Natural killer cell (primary cell): ENCODE measurements around the gene RSPRY1. TPM values are rescaled to one million over a fixed set of nuclear protein-coding genes. Genes with fewer than 3 reads are reported as not detected.

Source experiments
- ATAC-seq, 3 donors: fragments of 150-1000 bp in 2 of 3; fragments of 200-7000 bp in 1 of 3; cut with Tn5 transposase; 1 replicate in 1 of 3; 2 replicates in 2 of 3; pipeline ENCODE4 v1.10.0; 2021; ENCODE audit warnings: mild to moderate bottlenecking in 2 of 3, moderate library complexity in 2 of 3
- DNase-seq, 2 donors: peaks; one replicate each; pipeline versions ENCODE4 v3.0.0 to v3.0.0-alpha.2; 2013 to 2021; ENCODE audit warnings: mixed read lengths in 1 of 2
- H3K27ac ChIP-seq: one replicate; pipeline ENCODE4 v1.5.1; 2013; ENCODE audit warnings: mild to moderate bottlenecking, low read length
- H3K27me3 ChIP-seq: one replicate; pipeline ENCODE4 v1.6.1; 2013; ENCODE audit warnings: low read length; ENCODE audit not compliant: control insufficient read depth, insufficient read depth
- H3K36me3 ChIP-seq: one replicate; pipeline ENCODE4 v1.6.1; 2013; ENCODE audit warnings: low read length; ENCODE audit not compliant: control insufficient read depth, insufficient read depth
- H3K4me1 ChIP-seq: one replicate; pipeline ENCODE4 v1.6.1; 2013; ENCODE audit warnings: low read length; ENCODE audit not compliant: control insufficient read depth, insufficient read depth
- H3K4me3 ChIP-seq: one replicate; pipeline ENCODE4 v1.5.1; 2013; ENCODE audit warnings: low read length
- H3K9me3 ChIP-seq: one replicate; pipeline ENCODE4 v1.6.1; 2013; ENCODE audit warnings: low read length; ENCODE audit not compliant: control insufficient read depth, insufficient read depth
- H3K27ac Mint-ChIP-seq, 2 donors: one replicate each; pipeline ENCODE4 v1.8.0; 2022; ENCODE audit warnings: mild to moderate bottlenecking in 2 of 2, mixed read lengths in 2 of 2, moderate library complexity in 1 of 2
- H3K27me3 Mint-ChIP-seq, 2 donors: one replicate each; pipeline ENCODE4 v1.8.0; 2022; ENCODE audit warnings: low read depth in 2 of 2, mixed read lengths in 2 of 2
- H3K36me3 Mint-ChIP-seq: one replicate; pipeline ENCODE4 v1.8.0; 2022; ENCODE audit warnings: mixed read lengths
- H3K4me1 Mint-ChIP-seq, 2 donors: one replicate each; pipeline ENCODE4 v1.8.0; 2022; ENCODE audit warnings: mixed read lengths in 2 of 2
- H3K4me3 Mint-ChIP-seq: one replicate; pipeline ENCODE4 v1.8.0; 2022; ENCODE audit warnings: mild to moderate bottlenecking, moderate library complexity, mixed read lengths
- H3K9me3 Mint-ChIP-seq, 2 donors: one replicate each; pipeline ENCODE4 v1.8.0; 2022; ENCODE audit warnings: mixed read lengths in 2 of 2
- WGBS: methylation state at CpG from one replicate; pipeline ENCODE4 v1.1.7; 2013; ENCODE audit warnings: missing lambda C conversion rate; ENCODE audit not compliant: insufficient coverage; 5-methylcytosine and 5-hydroxymethylcytosine counted together
- intact Hi-C: fragments of 100-400 bp; cut with micrococcal nuclease; formaldehyde crosslinking; loops from one replicate; pipeline ENCODE4 v1.14.2; 2022
- total RNA-seq, 4 donors: library from RNA; stranded (reverse); fragments of 120-200 nt in 1 of 4; gene quantifications; one replicate each; pipeline versions ENCODE4 v1.2.3 to v1.2.4, GENCODE V29; 2013 to 2022
- TF ChIP-seq, protein P1 (sequence below): fragments of 200-600 bp; IDR thresholded peaks from one replicate; pipeline ENCODE4 v1.8.0; 2022; ENCODE audit warnings: antibody characterized with exemption

The RSPRY1 gene
- total RNA-seq, 3 donors from 2014 or later (not counting 1 experiment from before 2014, with no cell fraction given) = 22.6 to 26.6 (median 23.4) TPM

DNA sequence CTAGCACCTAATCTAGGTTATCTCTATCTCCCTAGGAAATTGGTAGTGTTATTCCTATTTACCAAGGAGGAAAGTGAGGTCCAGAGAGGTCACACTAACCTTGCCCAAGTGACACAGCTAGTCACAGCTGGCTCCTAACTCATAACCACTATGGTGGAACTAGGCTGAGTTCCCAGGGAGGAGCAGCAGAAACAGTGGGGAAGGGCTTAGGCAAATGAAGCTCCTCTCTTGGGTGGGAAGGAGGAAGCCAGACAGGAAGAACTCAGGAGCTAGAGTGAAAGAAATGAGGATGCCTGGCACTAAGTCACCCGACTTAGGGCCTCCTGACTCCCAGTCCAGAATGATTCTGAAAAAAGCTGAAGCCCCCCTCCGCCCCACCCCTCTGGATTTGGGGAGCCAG is 34.8 kb upstream of the RSPRY1 start:
- intact Hi-C loops = no loop called here
- Mint-ChIP-seq H3K4me1 (peaks cover 12 to 13% of the 10 kb centered on the region in 2 donors), H3K36me3 (peaks cover 29% of the 10 kb centered on the region), H3K4me3 (no peak overlapping the region), H3K27ac (peak overlapping the region in 1 of 2 donors; percentile 21), H3K27me3 (no peaks in the 10 kb centered on the region), H3K9me3 (no peaks in the 10 kb centered on the region)
- H3K27me3 ChIP-seq = no peaks in the 10 kb centered on the region
- peaks cover 41% of the 10 kb centered on the region for H3K36me3 ChIP-seq
- no peaks in the 10 kb centered on the region for H3K9me3 ChIP-seq
- TF ChIP-seq, protein P1, sequence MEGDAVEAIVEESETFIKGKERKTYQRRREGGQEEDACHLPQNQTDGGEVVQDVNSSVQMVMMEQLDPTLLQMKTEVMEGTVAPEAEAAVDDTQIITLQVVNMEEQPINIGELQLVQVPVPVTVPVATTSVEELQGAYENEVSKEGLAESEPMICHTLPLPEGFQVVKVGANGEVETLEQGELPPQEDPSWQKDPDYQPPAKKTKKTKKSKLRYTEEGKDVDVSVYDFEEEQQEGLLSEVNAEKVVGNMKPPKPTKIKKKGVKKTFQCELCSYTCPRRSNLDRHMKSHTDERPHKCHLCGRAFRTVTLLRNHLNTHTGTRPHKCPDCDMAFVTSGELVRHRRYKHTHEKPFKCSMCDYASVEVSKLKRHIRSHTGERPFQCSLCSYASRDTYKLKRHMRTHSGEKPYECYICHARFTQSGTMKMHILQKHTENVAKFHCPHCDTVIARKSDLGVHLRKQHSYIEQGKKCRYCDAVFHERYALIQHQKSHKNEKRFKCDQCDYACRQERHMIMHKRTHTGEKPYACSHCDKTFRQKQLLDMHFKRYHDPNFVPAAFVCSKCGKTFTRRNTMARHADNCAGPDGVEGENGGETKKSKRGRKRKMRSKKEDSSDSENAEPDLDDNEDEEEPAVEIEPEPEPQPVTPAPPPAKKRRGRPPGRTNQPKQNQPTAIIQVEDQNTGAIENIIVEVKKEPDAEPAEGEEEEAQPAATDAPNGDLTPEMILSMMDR = no peak
- ATAC-seq (no peak), DNase-seq (no peak)
- H3K4me3 ChIP-seq = no peak overlapping the region
- 70% methylated on average over 2 of the region's 2 CpGs for WGBS
- peaks cover 6% of the 10 kb centered on the region for H3K4me1 ChIP-seq
- no peak overlapping the region for H3K27ac ChIP-seq

GRCh38 chr16:57152096-57153093 is 33.7 kb upstream of the RSPRY1 start:
- WGBS = 77% methylated on average over 3 of the region's 4 CpGs
- H3K27me3 Mint-ChIP-seq = no peaks in the 10 kb centered on the region

GRCh38 chr16:57153841-57154240 is 32.3 kb upstream of the RSPRY1 start:
- Mint-ChIP-seq H3K9me3 (no peaks in the 10 kb centered on the region), H3K27ac (no peak overlapping the region), H3K27me3 (no peaks in the 10 kb centered on the region), H3K4me3 (no peak overlapping the region), H3K36me3 (peaks cover 32% of the 10 kb centered on the region), H3K4me1 (no peaks in the 10 kb centered on the region)
- Histone ChIP-seq H3K27ac (no peak overlapping the region), H3K4me1 (no peaks in the 10 kb centered on the region), H3K27me3 (no peaks in the 10 kb centered on the region), H3K4me3 (no peak overlapping the region), H3K9me3 (no peaks in the 10 kb centered on the region), H3K36me3 (peaks cover 49% of the 10 kb centered on the region)
- TF ChIP-seq, protein P1 = no peak
- DNase-seq (no peak), ATAC-seq (no peak)
- WGBS = 94% methylated on average over 6 of the region's 6 CpGs
- intact Hi-C loops = no loop called here

More at GRCh38 chr16:57152096-57153093, 33.7 kb upstream of the RSPRY1 start:
- H3K4me1 ChIP-seq = peaks cover 3% of the 10 kb centered on the region
- H3K4me3 ChIP-seq = no peak overlapping the region
- TF ChIP-seq, protein P1 = no peak
- H3K27ac ChIP-seq = no peak overlapping the region
- no peaks in the 10 kb centered on the region for H3K27me3 ChIP-seq
- Mint-ChIP-seq H3K27ac (no peak overlapping the region), H3K4me3 (no peak overlapping the region), H3K36me3 (peaks cover 29% of the 10 kb centered on the region), H3K9me3 (no peaks in the 10 kb centered on the region), H3K4me1 (peaks cover 12% of the 10 kb centered on the region in 2 donors)
- ATAC-seq = no peak
- peaks cover 43% of the 10 kb centered on the region for H3K36me3 ChIP-seq
- intact Hi-C loops = no loop called here
- DNase-seq = no peak
- no peaks in the 10 kb centered on the region for H3K9me3 ChIP-seq
